Endothelial cell of umbilical vein (primary cell): ENCODE results near the gene MBLAC1. TPM values are rescaled to one million over a fixed set of nuclear protein-coding genes. Genes with fewer than 3 reads are reported as not detected.

Source experiments
- BruUV-seq: library from RNA; stranded (reverse); fragments of 400-500 nt; replicated peaks from 2 replicates; lab custom pipeline; 2021; lab: Mats Ljungman, UMichigan
- CTCF ChIA-PET: fragments of 300-600, 350-600 bp; sonication (Branson Sonifier 250); formaldehyde crosslinking; loops from one replicate; lab custom pipeline; 2021; ENCODE audit warnings: antibody characterized with exemption, inconsistent platforms; lab: Charles Lee
- POLR2A ChIA-PET: fragments of 300-600, 350-600 bp; sonication (Branson Sonifier 250); formaldehyde crosslinking; loops from one replicate; lab custom pipeline; 2021; ENCODE audit warnings: antibody characterized with exemption, inconsistent platforms; lab: Charles Lee
- DNase-seq: peaks from one replicate; pipeline ENCODE4 v3.0.0-alpha.2; 2011; ENCODE audit warnings: low read depth, low spot score
- FAIRE-seq: peaks from 2 replicates; lab custom pipeline; 2011; peaks lifted over from hg19 to GRCh38; lab: Jason Lieb, UNC
- H2AFZ ChIP-seq: 2 replicates; pipeline ENCODE4 v1.6.0; 2012; ENCODE audit warnings: low read depth, low read length, control low read depth, inconsistent platforms
- H3K27ac ChIP-seq: 2 replicates; pipeline ENCODE4 v1.5.1; 2011; ENCODE audit warnings: low read depth, mild to moderate bottlenecking, control low read depth, low read length, moderate library complexity; ENCODE audit not compliant: insufficient read depth
- H3K27me3 ChIP-seq, 2 experiments: 2 replicates each; pipeline versions ENCODE4 v1.6.0 to v1.6.1; 2011; ENCODE audit warnings: low read length in 2 of 2, mixed read lengths in 1 of 2; ENCODE audit not compliant: control insufficient read depth in 2 of 2, insufficient read depth in 2 of 2
- H3K36me3 ChIP-seq, 2 experiments: 2 replicates in 1 of 2; 3 replicates in 1 of 2; pipeline ENCODE4 v1.5.1; 2011; ENCODE audit warnings: low read length in 2 of 2, mild to moderate bottlenecking in 1 of 2, moderate library complexity in 1 of 2; ENCODE audit not compliant: control insufficient read depth in 2 of 2, insufficient read depth in 2 of 2; ENCODE audit errors: extremely low read depth in 1 of 2
- H3K4me1 ChIP-seq: 3 replicates; pipeline ENCODE4 v1.5.1; 2011; ENCODE audit warnings: mild to moderate bottlenecking, low read length; ENCODE audit not compliant: control insufficient read depth, insufficient read depth; ENCODE audit errors: extremely low read depth
- H3K4me2 ChIP-seq: 2 replicates; pipeline ENCODE4 v1.6.1; 2011; ENCODE audit warnings: low read length, control low read depth, mixed read lengths; ENCODE audit not compliant: insufficient read depth
- H3K4me3 ChIP-seq, 3 experiments: fragments of 200-600 bp in 1 of 3; sonication (generic), shearing (Covaris generic) in 1 of 3; replicated peaks in 1 of 3; 2 replicates each; pipeline ENCODE4 v1.5.1; 2011 to 2016; ENCODE audit warnings: control low read depth in 3 of 3, low read length in 3 of 3, mild to moderate bottlenecking in 2 of 3, inconsistent platforms in 1 of 3, low read depth in 1 of 3, moderate library complexity in 1 of 3; ENCODE audit not compliant: insufficient read depth in 1 of 3
- H3K79me2 ChIP-seq: 2 replicates; pipeline ENCODE4 v1.6.0; 2012; ENCODE audit warnings: low read length, inconsistent platforms; ENCODE audit not compliant: control insufficient read depth, insufficient read depth
- H3K9ac ChIP-seq: replicated peaks from 2 replicates; pipeline ENCODE3; 2011; ENCODE audit warnings: low read length, control low read depth; ENCODE audit not compliant: insufficient read depth; ENCODE audit errors: extremely low read depth
- H3K9me1 ChIP-seq: replicated peaks from 3 replicates; pipeline ENCODE4 v1.6.0; 2011; ENCODE audit warnings: mild to moderate bottlenecking, low read length; ENCODE audit not compliant: control insufficient read depth, insufficient read depth; ENCODE audit errors: extremely low read depth
- H3K9me3 ChIP-seq: replicated peaks from 2 replicates; pipeline ENCODE4 v1.5.1; 2012; ENCODE audit warnings: low read length, inconsistent platforms; ENCODE audit not compliant: control insufficient read depth, insufficient read depth
- H4K20me1 ChIP-seq: replicated peaks from 2 replicates; pipeline ENCODE3; 2011; ENCODE audit warnings: mild to moderate bottlenecking, low read length; ENCODE audit not compliant: control insufficient read depth, insufficient read depth; ENCODE audit errors: extremely low read depth
- EZH2 ChIP-seq: IDR thresholded peaks from 2 replicates; pipeline ENCODE4 v1.6.1; 2012; ENCODE audit warnings: borderline replicate concordance, low read depth, mild to moderate bottlenecking, moderate library complexity, low read length, inconsistent platforms; ENCODE audit not compliant: severe bottlenecking
- FOS ChIP-seq: IDR thresholded peaks from 2 replicates; pipeline ENCODE4 v1.6.1; 2011; ENCODE audit warnings: mild to moderate bottlenecking, low read length, moderate library complexity, borderline replicate concordance; ENCODE audit not compliant: insufficient read depth
- JUN ChIP-seq: IDR thresholded peaks from 2 replicates; pipeline ENCODE4 v1.6.1; 2011; ENCODE audit warnings: borderline replicate concordance, low read depth; ENCODE audit not compliant: insufficient read length, insufficient read depth
- POLR2A ChIP-seq: IDR thresholded peaks from 2 replicates; pipeline ENCODE4 v1.6.1; 2012; ENCODE audit warnings: low read depth, mild to moderate bottlenecking, control low read depth, low read length
- POLR2AphosphoS5 ChIP-seq: IDR thresholded peaks from 2 replicates; pipeline ENCODE4 v1.6.1; 2012; ENCODE audit warnings: low read depth, mild to moderate bottlenecking, control low read depth, low read length, moderate library complexity; ENCODE audit not compliant: insufficient read depth
- dilution Hi-C: fragments of 300-500 bp; cut with MboI; formaldehyde crosslinking; loops from one replicate; pipeline ENCODE4 v1.15.0; 2019; ENCODE audit warnings: low sequenced_read_pairs; ENCODE audit not compliant: extremely low pct_ligation_motif_present
- intact Hi-C: fragments of 100-400 bp; cut with micrococcal nuclease; formaldehyde crosslinking; loops from one replicate; pipeline ENCODE4 v1.10.0; 2022
- polyA plus RNA-seq, 4 experiments: library from polyadenylated mRNA; depleted of rRNA in 3 of 4; stranded (reverse) in 3 of 4; unstranded in 1 of 4; fragments of >200 nt; gene quantifications; 2 replicates each; pipeline versions ENCODE4 v1.2.1 to v1.2.3, GENCODE V29; 2011 to 2012; ENCODE audit warnings: missing spikeins in 1 of 4
- total RNA-seq: library from RNA; stranded (reverse); gene quantifications from 2 replicates; pipeline ENCODE4 v1.2.3, GENCODE V29; 2021

The MBLAC1 gene
- total and polyA plus RNA-seq, 2 donors (not counting 3 experiments of a cell fraction or from before 2014, with no cell fraction given) = 1.8 to 2.1 TPM

- DNase-seq = peak; percentile 83
- peak; percentile 94 for FAIRE-seq
- H3K36me3 ChIP-seq = peaks cover 0 to 17% of the 10 kb centered on the region in 2 experiments
- peak within 1 kb of the TSS; percentile 64 for H2AFZ ChIP-seq
- peak within 1 kb of the TSS; percentile 32 for H3K27ac ChIP-seq
- POLR2A ChIA-PET = interaction anchor here (0.7 kb wide), 1 partner anchor 170 kb away, joined by 4 read pairs; no protein-coding TSS in a partner anchor
- no peaks in the 10 kb centered on the region for H3K9me3 ChIP-seq
- intact Hi-C loops (loop anchor here (1.0 to 2.0 kb wide), 4 partner anchors 10 to 58 kb away; partner anchors contain the start of genes AP4M1, GAL3ST4, GPC2 and LAMTOR4), dilution Hi-C loops (no loop called here)
- H3K4me1 ChIP-seq = peaks cover 14% of the 10 kb centered on the region
- H4K20me1 ChIP-seq = no peaks in the 10 kb centered on the region
- H3K9ac ChIP-seq = peak within 1 kb of the TSS; percentile 56
- peak within 1 kb of the TSS; percentile 56 to 86 (median 66) for H3K4me3 ChIP-seq
- H3K27me3 ChIP-seq = no peaks in the 10 kb centered on the region
- TSS peak; percentile 27 for BruUV-seq
- CTCF ChIA-PET = interaction anchor here (1.1 to 3.0 kb wide), 5 partner anchors 10 to 249 kb away, joined by 3 to 10 read pairs (median 6); partner anchors contain the start of genes GAL3ST4 and LAMTOR4
- H3K79me2 ChIP-seq = no peaks in the 10 kb centered on the region
- peak within 1 kb of the TSS; percentile 90 for H3K4me2 ChIP-seq
- no peaks in the 10 kb centered on the region for H3K9me1 ChIP-seq
- TF ChIP-seq EZH2 = no peak
- TF ChIP-seq POLR2A = peak; percentile 77
- no peak for TF ChIP-seq FOS
- TF ChIP-seq POLR2AphosphoS5 = peak; percentile 86
- no peak for TF ChIP-seq JUN
Measured at GRCh38 chr7:100158229-100159098, 31.7 kb downstream of the MBLAC1 start, which contains the start of gene TRAPPC14. Gene TRAPPC14, minus strand, starts transcription at chr7:100158723. Its CDS starts 224 bp downstream, at chr7:100158499.
